ENCODE results near the gene KRTCAP3. TPM values are rescaled to one million over a fixed set of nuclear protein-coding genes. Genes with fewer than 3 reads are reported as not detected.

The KRTCAP3 gene
- total RNA-seq, 1 experiment from 2014 or later, result 49.9 TPM

- Histone ChIP-seq H3K4ac (ENCODE audit: low read depth, low read length) (no peak overlapping the region), H3K27ac (ENCODE audit: insufficient read length, low read depth, low read length) (no peak overlapping the region), H3K9ac (ENCODE audit: extremely low read depth, insufficient read length, low read length) (no peak overlapping the region), H3K18ac (ENCODE audit: insufficient read length, low read depth, low read length) (no peak overlapping the region), H3K9me3 (ENCODE audit: control insufficient read depth, low read depth, low read length) (no peaks in the 10 kb centered on the region), H4K8ac (replicated peaks; ENCODE audit: insufficient read length, low read depth, low read length) (no peak overlapping the region), H2BK120ac (ENCODE audit: low read depth, low read length, poor library complexity, severe bottlenecking) (no peak overlapping the region), H3K79me2 (ENCODE audit: insufficient read depth, low read length) (peaks cover 8% of the 10 kb centered on the region; the same call in 1 of the 2 replicates), H2BK5ac (ENCODE audit: insufficient read length, low read length) (no peak overlapping the region), H4K20me1 (ENCODE audit: control insufficient read depth, insufficient read depth, insufficient read length) (no peaks in the 10 kb centered on the region), H3K4me1 (ENCODE audit: insufficient read depth, low read length) (no peaks in the 10 kb centered on the region), H3K4me2 (ENCODE audit: insufficient read depth, insufficient read length, low read length) (no peak overlapping the region), H2BK12ac (ENCODE audit: insufficient read length, low read depth, low read length) (no peak overlapping the region), H3T11ph (ENCODE audit: low read length) (no peak overlapping the region), H2AK5ac (ENCODE audit: insufficient read length, low read length) (no peak overlapping the region), H3K23ac (ENCODE audit: insufficient read length, low read depth, low read length) (no peak overlapping the region), H2BK15ac (ENCODE audit: low read depth, low read length) (no peak overlapping the region), H3K79me1 (ENCODE audit: insufficient read depth, low read depth, low read length, poor library complexity, severe bottlenecking) (peaks cover 2% of the 10 kb centered on the region), H3K56ac (ENCODE audit: insufficient read length, low read depth, low read length) (no peak overlapping the region), H3K27me3 (ENCODE audit: insufficient read depth, low read length) (no peaks in the 10 kb centered on the region), H2BK20ac (ENCODE audit: low read depth, low read length, poor library complexity, severe bottlenecking) (no peak overlapping the region), H4K5ac (ENCODE audit: insufficient read length, low read depth, low read length) (no peak overlapping the region), H3K14ac (ENCODE audit: insufficient read depth, low read length) (no peak overlapping the region), H4K91ac (ENCODE audit: insufficient read length, low read depth, low read length) (no peak overlapping the region), H2AFZ (ENCODE audit: low read length) (no peak overlapping the region), H3K23me2 (ENCODE audit: insufficient read length, low read depth, low read length, poor library complexity, severe bottlenecking) (peaks cover 9% of the 10 kb centered on the region)
- Mint-ChIP-seq H3K36me3 (ENCODE audit: insufficient read depth in 1 of 3, low read depth in 3 of 3) (peaks cover under 1 to 7% (median 2%) of the 10 kb centered on the region in 3 experiments; a peak in 6 of 7 replicates), H3K4me3 (no peak overlapping the region), H3K9me3 (peaks cover 4 to 11% of the 10 kb centered on the region in 2 experiments; a peak in 2 of 5 replicates), H3K27ac (no peak overlapping the region), H3K27me3 (ENCODE audit: low read depth) (no peaks in the 10 kb centered on the region; the same call in 1 of the 2 replicates), H3K4me1 (peaks cover 10 to 13% of the 10 kb centered on the region in 2 experiments)
- whole genome bisulfite sequencing (ENCODE audit: extremely low coverage, insufficient read length, low lambda C conversion rate), result no CpG with 5 or more reads among the region's 9 CpGs
- no peak for DNase-seq
- TF ChIP-seq, protein P1, sequence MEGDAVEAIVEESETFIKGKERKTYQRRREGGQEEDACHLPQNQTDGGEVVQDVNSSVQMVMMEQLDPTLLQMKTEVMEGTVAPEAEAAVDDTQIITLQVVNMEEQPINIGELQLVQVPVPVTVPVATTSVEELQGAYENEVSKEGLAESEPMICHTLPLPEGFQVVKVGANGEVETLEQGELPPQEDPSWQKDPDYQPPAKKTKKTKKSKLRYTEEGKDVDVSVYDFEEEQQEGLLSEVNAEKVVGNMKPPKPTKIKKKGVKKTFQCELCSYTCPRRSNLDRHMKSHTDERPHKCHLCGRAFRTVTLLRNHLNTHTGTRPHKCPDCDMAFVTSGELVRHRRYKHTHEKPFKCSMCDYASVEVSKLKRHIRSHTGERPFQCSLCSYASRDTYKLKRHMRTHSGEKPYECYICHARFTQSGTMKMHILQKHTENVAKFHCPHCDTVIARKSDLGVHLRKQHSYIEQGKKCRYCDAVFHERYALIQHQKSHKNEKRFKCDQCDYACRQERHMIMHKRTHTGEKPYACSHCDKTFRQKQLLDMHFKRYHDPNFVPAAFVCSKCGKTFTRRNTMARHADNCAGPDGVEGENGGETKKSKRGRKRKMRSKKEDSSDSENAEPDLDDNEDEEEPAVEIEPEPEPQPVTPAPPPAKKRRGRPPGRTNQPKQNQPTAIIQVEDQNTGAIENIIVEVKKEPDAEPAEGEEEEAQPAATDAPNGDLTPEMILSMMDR (conservative IDR thresholded peaks at IDR 0.05), result no peak
Measured at GRCh38 chr2:27412419-27413152, 29.6 kb upstream of the KRTCAP3 start.
